SK-N-SH treated with all-trans-retinoic acid at 6 μM for 48 hours (cell line): ENCODE results near the gene PPP1R3E.

ENCODE experiments used
- RARB ChIP-seq: fragments of 250-450 bp; sonication (Bioruptor Pico); IDR thresholded peaks from 2 replicates; pipeline ENCODE4 v1.8.0; 2021; ENCODE audit warnings: mild to moderate bottlenecking, moderate library complexity
- ZFP3 ChIP-seq: fragments of 250-450 bp; sonication (Bioruptor Pico); IDR thresholded peaks from 2 replicates; pipeline ENCODE4 v1.5.0; 2020; ENCODE audit warnings: mild to moderate bottlenecking, moderate library complexity
- ZNF70 ChIP-seq: fragments of 450-650 bp; formaldehyde crosslinking; IDR thresholded peaks from 2 replicates; pipeline ENCODE4 v1.5.0; 2020; ENCODE audit warnings: mild to moderate bottlenecking, moderate library complexity
- TF ChIP-seq, protein P1 (sequence below): fragments of 250-450 bp; sonication (Bioruptor Pico); IDR thresholded peaks from 2 replicates; pipeline ENCODE4 v1.8.0; 2020; ENCODE audit warnings: mild to moderate bottlenecking, moderate library complexity, borderline replicate concordance
- TF ChIP-seq, protein P2 (sequence below): fragments of 250-450 bp; sonication (Bioruptor Pico); IDR thresholded peaks from 2 replicates; pipeline ENCODE4 v1.8.0; 2021; ENCODE audit warnings: low read depth, mild to moderate bottlenecking, moderate library complexity, borderline replicate concordance

DNA sequence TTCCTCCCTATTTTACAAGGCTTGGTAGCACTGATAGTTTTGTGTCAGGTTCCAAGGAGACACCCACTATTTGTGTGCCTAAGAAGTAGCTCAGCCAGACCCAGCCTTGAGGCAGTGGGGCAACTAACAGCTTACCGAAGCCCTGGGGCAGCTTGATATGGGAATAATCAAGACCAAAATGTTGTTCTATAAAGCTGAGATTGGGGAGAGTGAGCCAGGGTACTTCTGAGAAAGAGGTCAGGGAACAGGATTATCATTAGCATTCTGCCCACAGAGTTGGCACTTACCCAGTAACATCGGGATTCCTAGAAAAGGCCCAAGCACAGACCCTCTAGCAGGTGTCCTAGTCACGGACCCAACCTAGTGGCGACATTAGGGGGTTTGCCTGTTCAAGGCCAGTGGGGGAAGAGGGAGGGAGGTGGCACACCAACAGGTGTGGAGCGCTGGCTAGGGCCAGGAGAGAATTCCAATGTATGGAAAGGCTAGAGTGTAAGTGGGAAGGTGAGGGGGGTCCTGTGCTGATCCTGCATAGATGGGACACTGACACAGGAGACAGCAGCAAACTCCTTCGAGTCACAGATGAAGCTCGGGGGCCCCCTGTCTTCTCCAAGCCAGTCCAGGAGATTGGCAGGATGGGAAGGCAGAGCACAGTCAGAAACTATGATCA lies 4.9 kb downstream of the PPP1R3E start:
- no peak for TF ChIP-seq ZFP3 (CRISPR knock-in tag)
- no peak for TF ChIP-seq RARB (CRISPR knock-in tag)
- TF ChIP-seq, protein P1, sequence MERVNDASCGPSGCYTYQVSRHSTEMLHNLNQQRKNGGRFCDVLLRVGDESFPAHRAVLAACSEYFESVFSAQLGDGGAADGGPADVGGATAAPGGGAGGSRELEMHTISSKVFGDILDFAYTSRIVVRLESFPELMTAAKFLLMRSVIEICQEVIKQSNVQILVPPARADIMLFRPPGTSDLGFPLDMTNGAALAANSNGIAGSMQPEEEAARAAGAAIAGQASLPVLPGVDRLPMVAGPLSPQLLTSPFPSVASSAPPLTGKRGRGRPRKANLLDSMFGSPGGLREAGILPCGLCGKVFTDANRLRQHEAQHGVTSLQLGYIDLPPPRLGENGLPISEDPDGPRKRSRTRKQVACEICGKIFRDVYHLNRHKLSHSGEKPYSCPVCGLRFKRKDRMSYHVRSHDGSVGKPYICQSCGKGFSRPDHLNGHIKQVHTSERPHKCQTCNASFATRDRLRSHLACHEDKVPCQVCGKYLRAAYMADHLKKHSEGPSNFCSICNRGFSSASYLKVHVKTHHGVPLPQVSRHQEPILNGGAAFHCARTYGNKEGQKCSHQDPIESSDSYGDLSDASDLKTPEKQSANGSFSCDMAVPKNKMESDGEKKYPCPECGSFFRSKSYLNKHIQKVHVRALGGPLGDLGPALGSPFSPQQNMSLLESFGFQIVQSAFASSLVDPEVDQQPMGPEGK: no peak
- TF ChIP-seq, protein P2, sequence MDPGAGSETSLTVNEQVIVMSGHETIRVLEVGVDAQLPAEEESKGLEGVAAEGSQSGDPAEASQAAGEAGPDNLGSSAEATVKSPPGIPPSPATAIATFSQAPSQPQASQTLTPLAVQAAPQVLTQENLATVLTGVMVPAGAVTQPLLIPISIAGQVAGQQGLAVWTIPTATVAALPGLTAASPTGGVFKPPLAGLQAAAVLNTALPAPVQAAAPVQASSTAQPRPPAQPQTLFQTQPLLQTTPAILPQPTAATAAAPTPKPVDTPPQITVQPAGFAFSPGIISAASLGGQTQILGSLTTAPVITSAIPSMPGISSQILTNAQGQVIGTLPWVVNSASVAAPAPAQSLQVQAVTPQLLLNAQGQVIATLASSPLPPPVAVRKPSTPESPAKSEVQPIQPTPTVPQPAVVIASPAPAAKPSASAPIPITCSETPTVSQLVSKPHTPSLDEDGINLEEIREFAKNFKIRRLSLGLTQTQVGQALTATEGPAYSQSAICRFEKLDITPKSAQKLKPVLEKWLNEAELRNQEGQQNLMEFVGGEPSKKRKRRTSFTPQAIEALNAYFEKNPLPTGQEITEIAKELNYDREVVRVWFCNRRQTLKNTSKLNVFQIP (CRISPR knock-in tag): no peak
- no peak for TF ChIP-seq ZNF70 (CRISPR knock-in tag)
